Caco-2 (cell line): ENCODE measurements around the gene OR9Q1. TPM values are rescaled to one million over a fixed set of nuclear protein-coding genes. Genes with fewer than 3 reads are reported as not detected.
A peak's percentile ranks its signal among the peaks of the same experiment; 100 is the strongest.

Experiments used
- BruUV-seq: library from RNA; stranded (reverse); fragments of 400-500 nt; replicated peaks from 2 replicates; lab custom pipeline; 2021; lab: Mats Ljungman, UMichigan
- CTCF ChIA-PET: fragments of 300-600 bp; sonication (Branson Sonifier 250); formaldehyde crosslinking; loops from one replicate; lab custom pipeline; 2022; ENCODE audit warnings: antibody characterized with exemption; lab: Charles Lee
- POLR2A ChIA-PET: fragments of 300-600 bp; sonication (Branson Sonifier 250); formaldehyde crosslinking; loops from one replicate; lab custom pipeline; 2022; ENCODE audit warnings: antibody characterized with exemption; lab: Charles Lee
- DNase-seq, 2 experiments: peaks; one replicate each; pipeline versions ENCODE4 v3.0.0 to v3.0.0-alpha.2; 2020 to 2022
- H3K27me3 ChIP-seq: replicated peaks from 2 replicates; pipeline ENCODE4 v1.6.0; 2011; ENCODE audit warnings: low read length; ENCODE audit not compliant: control insufficient read depth, insufficient read depth
- H3K36me3 ChIP-seq: 2 replicates; pipeline ENCODE4 v1.5.1; 2011; ENCODE audit warnings: low read length; ENCODE audit not compliant: control insufficient read depth, insufficient read depth
- H3K4me1 ChIP-seq: fragments of 250-450 bp; sonication (Bioruptor Pico); 2 replicates; pipeline ENCODE4 v1.5.1; 2020; ENCODE audit warnings: mild to moderate bottlenecking
- H3K4me3 ChIP-seq: 2 replicates; pipeline ENCODE4 v1.5.1; 2011; ENCODE audit warnings: low read depth, mild to moderate bottlenecking, control low read depth, low read length
- H3K9me3 ChIP-seq: fragments of 250-450 bp; sonication (Bioruptor Pico); 2 replicates; pipeline ENCODE4 v1.5.1; 2020; ENCODE audit warnings: mild to moderate bottlenecking, moderate library complexity
- H3K27ac Mint-ChIP-seq: one replicate; pipeline ENCODE4 v1.8.0; 2022; ENCODE audit warnings: mixed read lengths; ENCODE audit not compliant: unreplicated experiment
- H3K27me3 Mint-ChIP-seq: one replicate; pipeline ENCODE4 v1.8.0; 2022; ENCODE audit warnings: mixed read lengths; ENCODE audit not compliant: insufficient read depth, unreplicated experiment
- H3K36me3 Mint-ChIP-seq: one replicate; pipeline ENCODE4 v1.8.0; 2022; ENCODE audit warnings: mild to moderate bottlenecking, mixed read lengths; ENCODE audit not compliant: insufficient read depth, unreplicated experiment
- H3K4me1 Mint-ChIP-seq: one replicate; pipeline ENCODE4 v1.8.0; 2022; ENCODE audit warnings: low read depth, mixed read lengths; ENCODE audit not compliant: unreplicated experiment
- H3K4me3 Mint-ChIP-seq: one replicate; pipeline ENCODE4 v1.8.0; 2022; ENCODE audit warnings: mild to moderate bottlenecking, moderate library complexity, mixed read lengths; ENCODE audit not compliant: unreplicated experiment
- H3K9me3 Mint-ChIP-seq: one replicate; pipeline ENCODE4 v1.8.0; 2022; ENCODE audit warnings: mixed read lengths; ENCODE audit not compliant: unreplicated experiment
- CTCF ChIP-seq, 2 experiments: fragments of 200-600 bp in 1 of 2; IDR thresholded peaks; 1 replicate in 1 of 2; 2 replicates in 1 of 2; pipeline versions ENCODE4 v1.5.1 to v1.8.0; 2011 to 2022; ENCODE audit warnings: antibody characterized with exemption in 1 of 2, control low read depth in 1 of 2, inconsistent platforms in 1 of 2, low read depth in 1 of 2, low read length in 1 of 2, mild to moderate bottlenecking in 1 of 2, moderate library complexity in 1 of 2; ENCODE audit not compliant: insufficient read depth in 1 of 2, severe bottlenecking in 1 of 2, unreplicated experiment in 1 of 2
- intact Hi-C: fragments of 100-400 bp; cut with micrococcal nuclease; formaldehyde crosslinking; loops from one replicate; pipeline ENCODE4 v1.10.0; 2022; ENCODE audit not compliant: unreplicated experiment
- total RNA-seq: library from RNA; stranded (reverse); gene quantifications from 2 replicates; pipeline ENCODE4 v1.2.3, GENCODE V29; 2022

OR9Q1 gene
- total RNA-seq, 1 experiment from 2014 or later: not detected

GRCh38 chr11:58057481-58057880 is 33.8 kb downstream of the OR9Q1 start:
- Histone ChIP-seq H3K9me3 (no peaks in the 10 kb centered on the region), H3K36me3 (no peaks in the 10 kb centered on the region), H3K4me1 (peaks cover 33% of the 10 kb centered on the region), H3K4me3 (no peak overlapping the region), H3K27me3 (no peaks in the 10 kb centered on the region)
- no peak for DNase-seq
- ChIA-PET CTCF (no interaction called here), POLR2A (no interaction called here)
- H3K36me3 Mint-ChIP-seq: no peaks in the 10 kb centered on the region
- no TSS peak for BruUV-seq
- H3K4me3 Mint-ChIP-seq: no peak overlapping the region
- intact Hi-C loops: no loop called here
- peaks cover 17% of the 10 kb centered on the region for H3K4me1 Mint-ChIP-seq
- no peak for TF ChIP-seq CTCF (IDR thresholded peaks at IDR 0.05; ENCODE audit: insufficient read depth in 1 of 2, low read depth in 1 of 2, low read length in 1 of 2, severe bottlenecking in 1 of 2, unreplicated experiment in 1 of 2)
- H3K9me3 Mint-ChIP-seq: no peaks in the 10 kb centered on the region
- no peak overlapping the region for H3K27ac Mint-ChIP-seq
- H3K27me3 Mint-ChIP-seq: no peaks in the 10 kb centered on the region

GRCh38 chr11:58058276-58059006 is 34.8 kb downstream of the OR9Q1 start:
- Histone ChIP-seq H3K4me3 (no peak overlapping the region), H3K27me3 (no peaks in the 10 kb centered on the region), H3K4me1 (peaks cover 33% of the 10 kb centered on the region), H3K36me3 (no peaks in the 10 kb centered on the region), H3K9me3 (no peaks in the 10 kb centered on the region)
- intact Hi-C loops: no loop called here
- H3K27ac Mint-ChIP-seq: peak overlapping the region; percentile 83
- no peaks in the 10 kb centered on the region for H3K36me3 Mint-ChIP-seq
- no peak for DNase-seq
- H3K27me3 Mint-ChIP-seq: no peaks in the 10 kb centered on the region
- H3K4me3 Mint-ChIP-seq: no peak overlapping the region
- TF ChIP-seq CTCF (IDR thresholded peaks at IDR 0.05; ENCODE audit: insufficient read depth in 1 of 2, low read depth in 1 of 2, low read length in 1 of 2, severe bottlenecking in 1 of 2, unreplicated experiment in 1 of 2): no peak
- no TSS peak for BruUV-seq
- no peaks in the 10 kb centered on the region for H3K9me3 Mint-ChIP-seq
- H3K4me1 Mint-ChIP-seq: peaks cover 17% of the 10 kb centered on the region
- ChIA-PET POLR2A (no interaction called here), CTCF (no interaction called here)

- no peak overlapping the region for H3K4me3 Mint-ChIP-seq
- intact Hi-C loops: no loop called here
- Histone ChIP-seq H3K9me3 (no peaks in the 10 kb centered on the region), H3K4me3 (no peak overlapping the region), H3K27me3 (no peaks in the 10 kb centered on the region), H3K4me1 (peaks cover 33% of the 10 kb centered on the region), H3K36me3 (no peaks in the 10 kb centered on the region)
- BruUV-seq: no TSS peak
- TF ChIP-seq CTCF (IDR thresholded peaks at IDR 0.05; ENCODE audit: insufficient read depth in 1 of 2, low read depth in 1 of 2, low read length in 1 of 2, severe bottlenecking in 1 of 2, unreplicated experiment in 1 of 2): no peak
- H3K36me3 Mint-ChIP-seq: no peaks in the 10 kb centered on the region
- peaks cover 17% of the 10 kb centered on the region for H3K4me1 Mint-ChIP-seq
- POLR2A ChIA-PET: no interaction called here
- DNase-seq: peak in 1 of 2 experiments; percentile 28
- CTCF ChIA-PET: no interaction called here
- H3K27me3 Mint-ChIP-seq: no peaks in the 10 kb centered on the region
- peak overlapping the region; percentile 83 for H3K27ac Mint-ChIP-seq
- H3K9me3 Mint-ChIP-seq: no peaks in the 10 kb centered on the region
These were observed 35.3 kb downstream of the OR9Q1 start for GRCh38 chr11:58059007-58059350.
